Transverse colon (tissue), 3 donors: ENCODE data around the gene CTBP2.

Experiments used
- CTCF ChIP-seq, 5 experiments: fragments of 200-600 bp in 3 of 5; fragments of 450-650 bp in 2 of 5; sonication (generic) in 3 of 5; IDR thresholded peaks; 1 replicate in 2 of 5; 2 replicates in 3 of 5; pipeline ENCODE4 v1.5.1; 2016 to 2017; ENCODE audit warnings: antibody characterized with exemption in 5 of 5, inconsistent platforms in 3 of 5, mild to moderate bottlenecking in 2 of 5, moderate library complexity in 1 of 5
- EP300 ChIP-seq: sonication (generic); formaldehyde crosslinking; IDR thresholded peaks from one replicate; pipeline ENCODE4 v1.6.1; 2017; ENCODE audit warnings: antibody characterized with exemption, low read depth
- POLR2A ChIP-seq: fragments of 450-650 bp; IDR thresholded peaks from one replicate; pipeline ENCODE4 v1.6.1; 2016; ENCODE audit warnings: antibody characterized with exemption, mild to moderate bottlenecking, moderate library complexity

- TF ChIP-seq CTCF (IDR thresholded peaks at IDR 0.05) (no peak), POLR2A (no peak), EP300 (no peak)
These were observed 206.9 kb downstream of the CTBP2 start for GRCh38 chr10:124953421-124953820.
